ENCODE measurements around the gene GPR89A.

Gene GPR89A

GRCh38 chr1:145707183-145707867, 99.5 kb downstream of the GPR89A start, which contains the start of gene PDZK1:
TSS of gene PDZK1 (minus strand) at chr1:145707368. CDS start at chr1:145688021, 19,347 bp downstream.
- no peak within 1 kb of the TSS for H2AFZ ChIP-seq (ENCODE audit: low read length)
- no peaks in the 10 kb centered on the region for H3K9me3 ChIP-seq (ENCODE audit: insufficient read depth, low read depth, low read length)
- H3K36me3 ChIP-seq (ENCODE audit: insufficient read depth, low read length): no peaks in the 10 kb centered on the region
- no peaks in the 10 kb centered on the region for H3K9me2 ChIP-seq (replicated peaks; ENCODE audit: low read depth, low read length)
- no peaks in the 10 kb centered on the region for H4K20me1 ChIP-seq (ENCODE audit: insufficient read depth, low read length, poor library complexity, severe bottlenecking)
- H3K9ac ChIP-seq (ENCODE audit: low read depth, low read length, poor library complexity, severe bottlenecking): no peak within 1 kb of the TSS
- no peaks in the 10 kb centered on the region for H3K79me2 ChIP-seq (ENCODE audit: insufficient read depth, low read length)
- TF ChIP-seq, protein P1, sequence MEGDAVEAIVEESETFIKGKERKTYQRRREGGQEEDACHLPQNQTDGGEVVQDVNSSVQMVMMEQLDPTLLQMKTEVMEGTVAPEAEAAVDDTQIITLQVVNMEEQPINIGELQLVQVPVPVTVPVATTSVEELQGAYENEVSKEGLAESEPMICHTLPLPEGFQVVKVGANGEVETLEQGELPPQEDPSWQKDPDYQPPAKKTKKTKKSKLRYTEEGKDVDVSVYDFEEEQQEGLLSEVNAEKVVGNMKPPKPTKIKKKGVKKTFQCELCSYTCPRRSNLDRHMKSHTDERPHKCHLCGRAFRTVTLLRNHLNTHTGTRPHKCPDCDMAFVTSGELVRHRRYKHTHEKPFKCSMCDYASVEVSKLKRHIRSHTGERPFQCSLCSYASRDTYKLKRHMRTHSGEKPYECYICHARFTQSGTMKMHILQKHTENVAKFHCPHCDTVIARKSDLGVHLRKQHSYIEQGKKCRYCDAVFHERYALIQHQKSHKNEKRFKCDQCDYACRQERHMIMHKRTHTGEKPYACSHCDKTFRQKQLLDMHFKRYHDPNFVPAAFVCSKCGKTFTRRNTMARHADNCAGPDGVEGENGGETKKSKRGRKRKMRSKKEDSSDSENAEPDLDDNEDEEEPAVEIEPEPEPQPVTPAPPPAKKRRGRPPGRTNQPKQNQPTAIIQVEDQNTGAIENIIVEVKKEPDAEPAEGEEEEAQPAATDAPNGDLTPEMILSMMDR (conservative IDR thresholded peaks at IDR 0.05; ENCODE audit: low read length): no peak
- TF ChIP-seq EZH2phosphoT487 (IDR thresholded peaks at IDR 0.05; ENCODE audit: borderline replicate concordance): no peak
- H3F3A ChIP-seq (ENCODE audit: low read depth): no peaks in the 10 kb centered on the region
- no peak within 1 kb of the TSS for H3K4me3 ChIP-seq (ENCODE audit: low read length, poor library complexity, severe bottlenecking)
- peaks cover 4% of the 10 kb centered on the region for H3K4me1 ChIP-seq (ENCODE audit: insufficient read depth, low read length, poor library complexity, severe bottlenecking)
- no peaks in the 10 kb centered on the region for H3K27me3 ChIP-seq (ENCODE audit: insufficient read depth, low read length, poor library complexity, severe bottlenecking)
- H3K4me2 ChIP-seq (ENCODE audit: low read depth, low read length, poor library complexity, severe bottlenecking): no peak within 1 kb of the TSS

GRCh38 chr1:145708063-145708462, 100.3 kb downstream of the GPR89A start:
- Histone ChIP-seq H4K20me1 (ENCODE audit: insufficient read depth, low read length, poor library complexity, severe bottlenecking) (no peaks in the 10 kb centered on the region), H3K9me2 (replicated peaks; ENCODE audit: low read depth, low read length) (no peaks in the 10 kb centered on the region), H3K9ac (ENCODE audit: low read depth, low read length, poor library complexity, severe bottlenecking) (no peak overlapping the region), H3K36me3 (ENCODE audit: insufficient read depth, low read length) (no peaks in the 10 kb centered on the region), H3K79me2 (ENCODE audit: insufficient read depth, low read length) (no peaks in the 10 kb centered on the region), H3K9me3 (ENCODE audit: insufficient read depth, low read depth, low read length) (no peaks in the 10 kb centered on the region), H2AFZ (ENCODE audit: low read length) (no peak overlapping the region), H3F3A (ENCODE audit: low read depth) (no peaks in the 10 kb centered on the region), H3K4me1 (ENCODE audit: insufficient read depth, low read length, poor library complexity, severe bottlenecking) (peaks cover 4% of the 10 kb centered on the region), H3K27me3 (ENCODE audit: insufficient read depth, low read length, poor library complexity, severe bottlenecking) (no peaks in the 10 kb centered on the region), H3K4me2 (ENCODE audit: low read depth, low read length, poor library complexity, severe bottlenecking) (no peak overlapping the region), H3K4me3 (ENCODE audit: low read length, poor library complexity, severe bottlenecking) (no peak overlapping the region)
- no peak for TF ChIP-seq EZH2phosphoT487 (IDR thresholded peaks at IDR 0.05; ENCODE audit: borderline replicate concordance)
- TF ChIP-seq, protein P1 (conservative IDR thresholded peaks at IDR 0.05; ENCODE audit: low read length): no peak

GRCh38 chr1:145710291-145711027, 102.7 kb downstream of the GPR89A start:
- no peak overlapping the region for H3K4me3 ChIP-seq (ENCODE audit: low read length, poor library complexity, severe bottlenecking)
- H3K9me3 ChIP-seq (ENCODE audit: insufficient read depth, low read depth, low read length): no peaks in the 10 kb centered on the region
- no peaks in the 10 kb centered on the region for H3K79me2 ChIP-seq (ENCODE audit: insufficient read depth, low read length)
- H2AFZ ChIP-seq (ENCODE audit: low read length): no peak overlapping the region
- no peak overlapping the region for H3K4me2 ChIP-seq (ENCODE audit: low read depth, low read length, poor library complexity, severe bottlenecking)
- H3K4me1 ChIP-seq (ENCODE audit: insufficient read depth, low read length, poor library complexity, severe bottlenecking): peaks cover 4% of the 10 kb centered on the region
- H3K9me2 ChIP-seq (replicated peaks; ENCODE audit: low read depth, low read length): no peaks in the 10 kb centered on the region
- no peak overlapping the region for H3K9ac ChIP-seq (ENCODE audit: low read depth, low read length, poor library complexity, severe bottlenecking)
- no peaks in the 10 kb centered on the region for H3F3A ChIP-seq (ENCODE audit: low read depth)
- TF ChIP-seq, protein P1 (conservative IDR thresholded peaks at IDR 0.05; ENCODE audit: low read length): no peak
- no peak for TF ChIP-seq EZH2phosphoT487 (IDR thresholded peaks at IDR 0.05; ENCODE audit: borderline replicate concordance)
- no peaks in the 10 kb centered on the region for H3K27me3 ChIP-seq (ENCODE audit: insufficient read depth, low read length, poor library complexity, severe bottlenecking)
- no peaks in the 10 kb centered on the region for H4K20me1 ChIP-seq (ENCODE audit: insufficient read depth, low read length, poor library complexity, severe bottlenecking)
- no peaks in the 10 kb centered on the region for H3K36me3 ChIP-seq (ENCODE audit: insufficient read depth, low read length)
